ENCODE measurements around the gene TNN.
"Not testable (repeated sequence)": the region's sequence is repeated elsewhere in the genome, so short reads cannot be mapped to it uniquely, and the experiment has no call there.

The TNN gene

GRCh38 chr1:175071276-175071943 lies 3.8 kb downstream of the TNN start:
- no peak for DNase-seq

- peak; percentile 93 for DNase-seq
Observed at GRCh38 chr1:175072099-175072951, 4.7 kb downstream of the TNN start.

GRCh38 chr1:175073061-175073460 lies 5.4 kb downstream of the TNN start:
- peak; percentile 93 for DNase-seq

- no peak for DNase-seq
Observed at GRCh38 chr1:175073633-175074032, 6.0 kb downstream of the TNN start.

GRCh38 chr1:175075572-175076568 lies 8.2 kb downstream of the TNN start:
- DNase-seq, result peak; percentile 59

- DNase-seq, result no peak
Observed at GRCh38 chr1:175077356-175078030, 9.9 kb downstream of the TNN start.

- peak; percentile 76 for DNase-seq
Observed at GRCh38 chr1:175078629-175079028, 11.0 kb downstream of the TNN start.

- DNase-seq, result no peak
Observed at GRCh38 chr1:175079338-175079737, 11.7 kb downstream of the TNN start.

DNA sequence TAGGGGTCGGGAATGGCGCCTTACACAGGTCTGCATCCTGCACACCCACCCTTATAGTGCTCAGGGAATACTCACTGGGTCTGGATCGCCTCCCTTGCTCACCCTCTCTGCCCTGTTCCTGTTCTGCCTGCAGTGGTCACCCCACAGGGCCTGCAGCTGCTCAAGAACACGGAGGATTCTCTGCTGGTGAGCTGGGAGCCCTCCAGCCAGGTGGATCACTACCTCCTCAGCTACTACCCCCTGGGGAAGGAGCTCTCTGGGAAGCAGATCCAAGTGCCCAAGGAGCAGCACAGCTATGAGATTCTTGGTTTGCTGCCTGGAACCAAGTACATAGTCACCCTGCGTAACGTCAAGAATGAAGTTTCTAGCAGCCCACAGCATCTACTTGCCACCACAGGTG lies 12.4 kb downstream of the TNN start:
- DNase-seq, result no peak

GRCh38 chr1:175081983-175082382 lies 14.3 kb downstream of the TNN start:
- DNase-seq, result no peak

GRCh38 chr1:175088525-175088951 lies 20.9 kb downstream of the TNN start:
- no peak for DNase-seq

DNA sequence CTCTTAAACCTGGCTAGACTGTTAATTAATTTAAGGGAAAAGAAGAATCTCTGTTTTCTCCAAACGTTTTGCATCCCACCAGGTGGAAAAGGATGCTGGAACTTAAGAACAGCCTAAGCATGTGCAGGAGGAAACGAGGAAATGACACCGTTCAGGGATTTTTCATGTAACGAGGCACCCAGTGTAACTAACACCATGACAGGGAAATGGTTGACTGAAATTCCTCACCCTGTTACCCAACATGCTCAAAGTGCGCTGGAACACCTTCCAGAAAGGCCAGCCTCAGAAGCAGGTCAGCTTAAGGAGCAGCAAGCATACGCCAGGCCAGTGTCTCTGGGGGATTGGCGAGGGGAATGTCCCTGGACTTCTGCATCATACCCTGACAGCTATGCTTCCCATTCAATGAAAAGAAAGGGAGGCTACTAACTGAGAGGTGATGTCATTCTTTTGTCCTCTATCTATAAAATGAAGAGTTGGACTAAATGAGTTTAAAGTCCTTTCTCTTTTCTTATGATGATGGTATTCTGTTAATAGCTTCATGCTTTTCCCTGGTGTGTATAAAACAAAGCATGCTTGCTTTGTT lies 21.6 kb downstream of the TNN start:
- DNase-seq, result no peak

GRCh38 chr1:175090780-175091179 lies 23.1 kb downstream of the TNN start:
- peak; percentile 78 for DNase-seq

GRCh38 chr1:175094626-175095025 lies 27.0 kb downstream of the TNN start:
- no peak for DNase-seq

GRCh38 chr1:175095069-175095468 lies 27.4 kb downstream of the TNN start:
- no peak for DNase-seq

DNA sequence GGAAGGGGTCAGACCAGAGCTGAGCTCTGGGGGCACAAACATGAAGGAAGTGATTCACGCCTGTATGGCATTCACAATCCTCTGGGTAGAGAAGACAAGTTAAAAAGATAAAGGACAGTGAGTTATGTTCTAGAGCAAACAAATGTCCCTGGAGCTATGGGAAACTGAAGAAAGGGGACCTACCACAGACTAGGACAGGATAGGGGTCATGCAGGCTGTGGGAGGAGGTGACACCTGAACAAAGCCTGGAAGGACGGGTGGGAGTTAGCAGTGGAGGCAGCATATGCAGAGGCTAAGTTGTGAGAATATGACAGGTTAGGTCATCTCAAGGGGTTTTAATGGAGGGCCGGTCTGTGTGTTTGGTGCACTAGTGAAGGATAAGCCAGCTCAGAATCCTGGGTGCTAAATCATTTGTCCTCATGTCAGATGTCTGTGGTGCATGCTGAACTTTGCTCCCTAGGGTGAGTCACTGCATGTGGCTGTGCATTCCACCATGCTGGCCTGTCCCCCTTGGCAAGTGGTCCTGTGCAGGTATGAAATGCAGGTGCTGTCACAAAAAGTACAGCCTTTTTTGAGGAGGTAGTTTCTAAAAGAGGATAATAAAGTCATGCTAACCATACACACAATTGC lies 28.5 kb downstream of the TNN start:
- peak; percentile 26 for DNase-seq

GRCh38 chr1:175097361-175097760 lies 29.7 kb downstream of the TNN start:
- DNase-seq, result no peak

GRCh38 chr1:175099916-175100315 lies 32.3 kb downstream of the TNN start:
- no peak for DNase-seq

- DNase-seq, result not testable (repeated sequence)
Observed at GRCh38 chr1:175102166-175102565, 34.5 kb downstream of the TNN start.

- not testable (repeated sequence) for DNase-seq
Observed at GRCh38 chr1:175106536-175106935, 38.9 kb downstream of the TNN start.

DNA sequence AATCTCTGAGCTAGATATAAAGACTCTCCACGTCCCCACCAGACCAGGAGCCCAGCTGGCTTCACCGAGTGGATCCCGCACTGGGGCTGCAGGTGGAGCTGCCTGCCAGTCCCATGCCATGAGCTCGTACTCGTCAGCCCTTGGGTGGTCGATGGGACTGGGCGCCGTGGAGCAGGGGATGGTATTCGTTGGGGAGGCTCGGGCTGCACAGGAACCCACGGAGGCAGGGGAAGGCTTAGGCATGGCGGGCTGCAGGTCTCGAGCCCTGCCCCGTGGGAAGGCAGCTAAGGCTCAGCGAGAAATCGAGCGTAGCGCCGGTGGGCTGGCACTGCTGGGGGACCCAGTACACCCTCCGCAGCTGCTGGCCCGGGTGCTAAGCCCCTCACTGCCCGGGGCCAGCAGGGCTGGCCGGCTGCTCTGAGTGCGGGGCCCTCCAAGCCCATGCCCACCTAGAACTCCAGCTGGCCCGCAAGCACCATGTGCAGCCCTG lies 40.7 kb downstream of the TNN start:
- not testable (repeated sequence) for DNase-seq

All from MV-4-11 (cell line).